UCSD-AML1 (cell line): ENCODE measurements around the gene ARHGAP28.
"Not testable (repeated sequence)": the region's sequence is repeated elsewhere in the genome, so short reads cannot be mapped to it uniquely, and the experiment has no call there.

ENCODE experiments used
- DNase-seq: peaks from one replicate; lab custom pipeline; 2025; ENCODE audit not compliant: unreplicated experiment; lab: John Stamatoyannopoulos, UW

ARHGAP28 gene

GRCh38 chr18:6775237-6775636 is 45.7 kb downstream of the ARHGAP28 start:
- DNase-seq = no peak

- no peak for DNase-seq
These were observed 46.2 kb downstream of the ARHGAP28 start for GRCh38 chr18:6775702-6776101.

- DNase-seq = no peak
These were observed 46.7 kb downstream of the ARHGAP28 start for GRCh38 chr18:6776188-6776587.

GRCh38 chr18:6777509-6777908 is 48.0 kb downstream of the ARHGAP28 start:
- no peak for DNase-seq

GRCh38 chr18:6778459-6779247 is 49.1 kb downstream of the ARHGAP28 start:
- DNase-seq = no peak

GRCh38 chr18:6781142-6781714 is 51.7 kb downstream of the ARHGAP28 start:
- no peak for DNase-seq

- DNase-seq = no peak
These were observed 52.3 kb downstream of the ARHGAP28 start for GRCh38 chr18:6781796-6782195.

- DNase-seq = no peak
These were observed 53.3 kb downstream of the ARHGAP28 start for GRCh38 chr18:6782861-6783260.

GRCh38 chr18:6784046-6784445 is 54.5 kb downstream of the ARHGAP28 start:
- DNase-seq = no peak

- no peak for DNase-seq
These were observed 55.5 kb downstream of the ARHGAP28 start for GRCh38 chr18:6785001-6785400.

GRCh38 chr18:6785411-6785810 is 55.9 kb downstream of the ARHGAP28 start:
- DNase-seq = no peak

- no peak for DNase-seq
These were observed 62.9 kb downstream of the ARHGAP28 start for GRCh38 chr18:6792391-6792790.

GRCh38 chr18:6793455-6793854 is 63.9 kb downstream of the ARHGAP28 start:
- no peak for DNase-seq

GRCh38 chr18:6793986-6794385 is 64.5 kb downstream of the ARHGAP28 start:
- DNase-seq = no peak

GRCh38 chr18:6795307-6795706 is 65.8 kb downstream of the ARHGAP28 start:
- no peak for DNase-seq

GRCh38 chr18:6796511-6796910 is 67.0 kb downstream of the ARHGAP28 start:
- no peak for DNase-seq

- no peak for DNase-seq
These were observed 67.7 kb downstream of the ARHGAP28 start for GRCh38 chr18:6797171-6797570.

GRCh38 chr18:6798896-6799295 is 69.4 kb downstream of the ARHGAP28 start:
- DNase-seq = no peak

- DNase-seq = not testable (repeated sequence)
These were observed 70.8 kb downstream of the ARHGAP28 start for GRCh38 chr18:6800309-6800708.

- no peak for DNase-seq
These were observed 78.2 kb downstream of the ARHGAP28 start for GRCh38 chr18:6807515-6808257.

GRCh38 chr18:6810191-6810590 is 80.7 kb downstream of the ARHGAP28 start:
- no peak for DNase-seq

- no peak for DNase-seq
These were observed 82.3 kb downstream of the ARHGAP28 start for GRCh38 chr18:6811816-6812215.
